GM12878 (cell line): ENCODE data around the gene PPOX.

Experiments
- ATF2 ChIP-seq: IDR thresholded peaks from 2 replicates; pipeline ENCODE4 v1.6.1; 2012; ENCODE audit warnings: low read length, inconsistent platforms
- BCLAF1 ChIP-seq: fragments of 450-650 bp; IDR thresholded peaks from 2 replicates; pipeline ENCODE4 v1.6.1; 2017; ENCODE audit warnings: antibody characterized with exemption, mild to moderate bottlenecking, moderate library complexity
- CBX3 ChIP-seq: fragments of 200-600 bp; sonication (generic); IDR thresholded peaks from 2 replicates; pipeline ENCODE4 v1.6.1; 2016; ENCODE audit warnings: low read depth, borderline replicate concordance
- CTCF ChIP-seq, 3 experiments: IDR thresholded peaks in 2 of 3; conservative IDR thresholded peaks in 1 of 3; 2 replicates each; pipeline ENCODE4 v1.5.1; 2011; ENCODE audit warnings: low read depth in 3 of 3, low read length in 3 of 3, mild to moderate bottlenecking in 3 of 3, control low read depth in 2 of 3, moderate library complexity in 2 of 3, inconsistent platforms in 1 of 3, mixed read lengths in 1 of 3; ENCODE audit not compliant: control insufficient read depth in 2 of 3, insufficient read depth in 1 of 3; ENCODE audit errors: extremely low read depth in 1 of 3
- EP300 ChIP-seq, 2 experiments: fragments of 150-350 bp in 1 of 2; IDR thresholded peaks; 2 replicates each; pipeline ENCODE4 v1.6.1; 2011 to 2012; ENCODE audit warnings: low read depth in 2 of 2, low read length in 2 of 2, borderline replicate concordance in 1 of 2, improper control_type of control experiment in 1 of 2, inconsistent platforms in 1 of 2; ENCODE audit not compliant: control insufficient read depth in 1 of 2
- HDAC2 ChIP-seq: fragments of 200-600 bp; sonication (generic); IDR thresholded peaks from 2 replicates; pipeline ENCODE4 v1.6.1; 2017
- MAX ChIP-seq: IDR thresholded peaks from 2 replicates; pipeline ENCODE4 v1.6.1; 2012; ENCODE audit warnings: low read depth, low read length, improper control_type of control experiment
- POLR2A ChIP-seq: IDR thresholded peaks from 2 replicates; pipeline ENCODE4 v1.6.1; 2011; ENCODE audit warnings: low read depth, mild to moderate bottlenecking, low read length
- POLR2AphosphoS5 ChIP-seq: IDR thresholded peaks from 2 replicates; pipeline ENCODE4 v1.6.1; 2011; ENCODE audit warnings: mild to moderate bottlenecking, low read length, inconsistent platforms
- SIN3A ChIP-seq: IDR thresholded peaks from 2 replicates; pipeline ENCODE4 v1.6.1; 2012; ENCODE audit warnings: low read depth, low read length, improper control_type of control experiment
- SIX5 ChIP-seq: IDR thresholded peaks from 2 replicates; pipeline ENCODE4 v1.6.1; 2011; ENCODE audit warnings: mild to moderate bottlenecking, low read depth, low read length, moderate library complexity; ENCODE audit not compliant: severe bottlenecking
- SUZ12 ChIP-seq: fragments of 200-600 bp; sonication (generic); IDR thresholded peaks from one replicate; pipeline ENCODE4 v1.6.1; 2018; ENCODE audit warnings: antibody characterized with exemption, mild to moderate bottlenecking; ENCODE audit not compliant: unreplicated experiment
- USF2 ChIP-seq: IDR thresholded peaks from 2 replicates; pipeline ENCODE4 v1.6.1; 2011; ENCODE audit warnings: low read depth, low read length, improper control_type of control experiment, borderline replicate concordance
- YY1 ChIP-seq: IDR thresholded peaks from 2 replicates; pipeline ENCODE4 v1.6.1; 2011; ENCODE audit warnings: low read depth, mild to moderate bottlenecking, low read length

- TF ChIP-seq HDAC2 = no peak
- no peak; the same call in 1 of the 2 replicates for TF ChIP-seq POLR2A
- TF ChIP-seq BCLAF1 = no peak
- no peak for TF ChIP-seq CTCF (IDR thresholded peaks at IDR 0.05 in 2 of 3, conservative IDR thresholded peaks at IDR 0.05 in 1 of 3; ENCODE audit: control insufficient read depth in 2 of 3, extremely low read depth in 1 of 3, insufficient read depth in 1 of 3, low read depth in 3 of 3, low read length in 3 of 3)
- TF ChIP-seq MAX = no peak
- TF ChIP-seq ATF2 = no peak; the same call in 1 of the 2 replicates
- no peak for TF ChIP-seq SUZ12
- TF ChIP-seq POLR2AphosphoS5 = no peak
- TF ChIP-seq USF2 = no peak
- TF ChIP-seq SIX5 = no peak
- TF ChIP-seq EP300 (IDR thresholded peaks at IDR 0.05; ENCODE audit: borderline replicate concordance in 1 of 2, control insufficient read depth in 1 of 2, low read depth in 2 of 2, low read length in 2 of 2) = peak in 1 of 2 experiments; percentile 33; a peak in 1 of 4 replicates
- TF ChIP-seq CBX3 = no peak
- TF ChIP-seq YY1 = no peak
- TF ChIP-seq SIN3A = 0 out of 2 replicates have a peak, but pooled peaks have one; percentile 2
Observed at GRCh38 chr1:161185732-161186311, 19.6 kb downstream of the PPOX start.
